HG03442 (cell line): ENCODE results near the gene C1QTNF9.
A peak's percentile ranks its signal among the peaks of the same experiment; 100 is the strongest.
"Not testable (repeated sequence)": the region's sequence is repeated elsewhere in the genome, so short reads cannot be mapped to it uniquely, and the experiment has no call there.

Experiments used
- ATAC-seq: cut with Tn5 transposase; IDR thresholded peaks from one replicate; pipeline ENCODE4 v1.9.1; 2021; ENCODE audit warnings: mild to moderate bottlenecking, moderate library complexity; ENCODE audit not compliant: unreplicated experiment

C1QTNF9 gene, protein sequence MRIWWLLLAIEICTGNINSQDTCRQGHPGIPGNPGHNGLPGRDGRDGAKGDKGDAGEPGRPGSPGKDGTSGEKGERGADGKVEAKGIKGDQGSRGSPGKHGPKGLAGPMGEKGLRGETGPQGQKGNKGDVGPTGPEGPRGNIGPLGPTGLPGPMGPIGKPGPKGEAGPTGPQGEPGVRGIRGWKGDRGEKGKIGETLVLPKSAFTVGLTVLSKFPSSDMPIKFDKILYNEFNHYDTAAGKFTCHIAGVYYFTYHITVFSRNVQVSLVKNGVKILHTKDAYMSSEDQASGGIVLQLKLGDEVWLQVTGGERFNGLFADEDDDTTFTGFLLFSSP

DNA sequence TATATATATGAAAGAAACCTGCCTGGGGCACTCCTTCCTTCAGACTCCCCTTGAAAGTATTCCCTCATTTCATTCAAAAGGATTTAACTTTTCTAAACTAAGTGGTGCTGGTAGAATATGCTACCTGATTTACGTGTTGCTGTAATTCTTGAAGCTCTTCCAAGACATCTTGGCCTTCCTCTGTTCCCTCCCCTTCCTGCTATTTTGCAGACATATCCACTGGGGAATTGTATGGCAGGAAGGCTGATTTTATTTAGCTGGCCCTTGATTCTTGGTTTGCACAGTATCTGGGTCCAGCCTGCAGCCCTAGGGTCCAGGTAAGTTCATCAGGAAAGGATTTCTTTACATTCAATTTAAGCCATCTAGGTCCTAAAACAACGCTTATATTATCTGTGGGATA is at the start of gene C1QTNF9:
Gene C1QTNF9, plus strand, starts transcription at position 281 of the 400 bp plus-strand sequence. CDS start 6,424 bp downstream, outside the sequence.
- ATAC-seq = not testable (repeated sequence)

DNA sequence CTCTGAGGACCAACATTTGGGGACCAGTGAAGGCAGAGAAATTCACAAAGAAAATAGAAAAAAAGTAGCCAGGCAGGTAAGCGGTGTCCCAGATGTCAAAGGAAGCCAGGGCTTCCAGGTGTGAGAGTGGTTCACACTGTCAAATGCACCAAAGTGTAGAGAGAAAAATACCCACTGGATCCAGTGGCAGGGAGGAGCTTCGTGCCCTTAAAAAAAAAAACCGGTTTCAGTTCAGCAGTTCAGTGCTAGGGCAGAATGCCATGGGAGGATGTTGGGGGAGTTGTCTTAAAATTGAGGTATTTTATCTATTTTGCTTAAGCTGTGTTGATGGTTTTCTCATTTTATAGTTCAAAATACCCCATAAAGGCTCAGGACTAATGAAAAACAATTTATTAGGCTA is 47.8 kb upstream of the C1QTNF9 start:
- ATAC-seq = no peak

DNA sequence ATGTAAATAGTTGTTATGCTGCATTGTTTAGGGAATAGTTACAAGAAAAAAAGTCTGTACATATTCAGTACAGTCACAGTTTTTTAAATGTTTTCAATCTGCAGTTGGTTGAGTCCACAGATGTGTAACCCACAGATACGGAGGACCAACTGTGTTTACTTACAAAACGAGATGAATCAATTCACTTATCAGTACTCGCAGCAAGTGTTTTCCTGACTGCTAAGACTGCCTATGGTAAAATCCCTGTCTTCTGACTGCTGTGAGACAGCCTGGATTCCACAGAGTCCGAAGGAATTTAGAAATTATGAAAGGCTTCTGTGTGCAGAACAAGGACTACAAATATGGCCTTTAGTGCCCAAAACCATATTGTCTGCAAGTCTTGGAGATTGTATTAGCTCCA is 45.7 kb upstream of the C1QTNF9 start:
- no peak for ATAC-seq

- ATAC-seq = peak; percentile 71
Measured at GRCh38 chr13:24264976-24265375, 44.4 kb upstream of the C1QTNF9 start.

- no peak for ATAC-seq
Measured at GRCh38 chr13:24265453-24265852, 43.9 kb upstream of the C1QTNF9 start.

DNA sequence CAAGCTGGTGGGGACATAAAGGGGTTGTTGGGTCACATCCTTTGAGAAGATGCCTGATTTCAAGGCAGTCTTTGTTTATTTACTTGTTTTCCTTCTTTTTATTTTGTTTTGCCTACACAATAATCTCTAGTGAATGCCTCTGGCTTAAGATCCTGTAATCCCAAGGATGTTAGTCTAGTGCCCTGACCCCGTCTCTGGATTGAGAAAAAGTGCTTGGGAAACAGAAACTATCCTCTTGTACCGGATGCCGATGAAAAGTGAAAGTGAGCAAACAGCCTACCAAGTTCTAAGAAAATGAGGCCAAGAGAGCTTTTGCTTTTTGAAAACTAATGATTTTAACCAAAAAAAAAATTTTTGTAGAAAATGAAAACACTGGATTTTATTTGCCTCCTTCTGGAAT is 42.1 kb upstream of the C1QTNF9 start:
- ATAC-seq = no peak

DNA sequence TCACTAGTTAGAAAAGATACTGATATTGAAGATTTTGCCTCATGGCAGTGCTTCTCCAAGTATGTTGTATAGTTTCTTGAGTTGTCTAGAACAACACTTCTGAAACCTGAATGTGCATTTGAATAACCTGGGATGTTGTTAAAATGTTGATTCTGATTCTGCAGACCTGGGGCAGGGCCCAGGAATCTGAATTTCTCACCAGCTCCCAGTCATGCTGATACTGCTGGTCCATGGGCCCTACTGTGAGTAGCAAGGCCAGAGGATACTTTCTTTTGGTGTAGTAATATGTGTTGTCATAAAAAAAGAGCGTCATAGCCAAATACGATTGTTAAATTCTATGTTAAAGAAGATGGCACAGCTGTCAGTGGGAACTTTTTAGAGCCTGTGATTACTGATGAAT is 41.6 kb upstream of the C1QTNF9 start:
- ATAC-seq = no peak

GRCh38 chr13:24269821-24270220 is 39.6 kb upstream of the C1QTNF9 start:
- ATAC-seq = no peak

GRCh38 chr13:24270639-24271141 is 38.7 kb upstream of the C1QTNF9 start:
- peak; percentile 39 for ATAC-seq

GRCh38 chr13:24271231-24271600 is 38.2 kb upstream of the C1QTNF9 start:
- no peak for ATAC-seq

DNA sequence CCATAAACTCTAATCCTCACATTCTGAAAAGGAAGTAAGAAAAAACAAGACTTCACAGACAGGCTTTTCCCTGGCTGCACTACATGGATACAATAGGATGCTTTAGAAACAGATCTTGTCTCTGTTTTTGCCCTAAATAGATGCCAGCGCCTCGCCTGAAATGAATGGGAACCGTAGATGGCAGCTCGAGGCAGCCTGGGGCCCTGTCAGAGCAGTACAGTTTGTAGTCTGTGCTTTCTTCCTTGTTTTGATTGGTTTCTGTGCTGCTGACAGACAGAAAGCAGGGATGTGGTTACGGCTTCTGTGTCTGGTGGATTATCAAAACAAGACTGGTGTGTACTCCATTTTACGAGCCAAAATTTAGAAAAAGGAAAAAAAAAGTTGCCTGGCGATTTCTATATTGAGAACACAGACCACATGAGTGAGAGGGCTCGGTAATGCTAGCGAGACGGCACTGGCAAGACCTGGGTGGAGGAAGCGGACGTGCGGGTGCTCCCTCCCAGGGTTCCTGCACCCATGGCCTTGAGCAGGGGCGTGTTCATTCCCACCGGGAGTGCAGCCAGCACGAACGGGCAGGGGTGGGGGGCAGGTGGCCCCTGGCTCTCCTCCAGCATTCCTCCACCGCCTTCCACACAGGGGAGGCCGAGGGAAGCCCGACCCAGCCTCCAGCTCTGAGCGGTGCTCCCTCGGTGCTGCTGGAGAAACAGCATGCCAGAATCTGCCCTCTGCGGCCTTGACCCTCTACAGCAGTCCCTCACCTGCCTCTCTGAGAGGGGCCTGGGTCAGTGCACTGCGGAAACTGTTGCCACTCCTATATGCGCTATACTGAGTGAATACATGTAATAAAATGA is 37.6 kb upstream of the C1QTNF9 start:
- peak; percentile 44 for ATAC-seq

DNA sequence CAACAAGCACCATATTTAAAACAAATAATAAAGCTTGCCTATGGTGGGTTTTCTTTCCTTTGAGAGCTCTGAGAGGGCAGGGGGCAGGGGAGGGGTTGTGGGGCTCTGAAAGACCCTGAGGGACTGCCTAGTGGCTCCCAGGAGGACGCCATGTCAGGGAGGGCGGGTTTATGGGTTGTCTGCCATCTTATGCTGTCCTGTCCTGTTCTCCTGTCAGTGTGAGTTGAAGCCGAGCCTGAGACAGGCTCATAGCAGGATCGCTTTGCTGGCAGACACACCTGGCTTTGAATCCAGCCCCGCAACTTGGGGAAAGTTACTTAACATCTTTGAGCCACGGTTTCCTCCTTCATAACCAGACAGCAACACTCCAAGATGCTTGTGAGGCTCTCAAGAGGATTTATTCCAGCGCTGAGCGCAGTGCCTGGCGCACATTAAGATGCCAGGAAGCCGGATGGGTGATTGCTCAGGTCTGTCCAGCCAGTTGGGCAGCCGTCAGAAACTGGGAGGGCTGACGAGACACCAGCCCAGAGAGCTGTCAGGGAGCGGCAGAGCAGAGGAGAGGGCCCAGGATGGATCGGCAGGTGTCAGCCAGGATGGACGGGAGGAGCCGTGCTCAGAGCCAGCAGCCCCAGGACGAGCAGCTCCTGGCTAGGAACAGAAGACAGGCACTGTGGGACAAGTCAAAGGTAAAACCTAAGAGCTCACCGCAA is 36.8 kb upstream of the C1QTNF9 start:
- no peak for ATAC-seq

DNA sequence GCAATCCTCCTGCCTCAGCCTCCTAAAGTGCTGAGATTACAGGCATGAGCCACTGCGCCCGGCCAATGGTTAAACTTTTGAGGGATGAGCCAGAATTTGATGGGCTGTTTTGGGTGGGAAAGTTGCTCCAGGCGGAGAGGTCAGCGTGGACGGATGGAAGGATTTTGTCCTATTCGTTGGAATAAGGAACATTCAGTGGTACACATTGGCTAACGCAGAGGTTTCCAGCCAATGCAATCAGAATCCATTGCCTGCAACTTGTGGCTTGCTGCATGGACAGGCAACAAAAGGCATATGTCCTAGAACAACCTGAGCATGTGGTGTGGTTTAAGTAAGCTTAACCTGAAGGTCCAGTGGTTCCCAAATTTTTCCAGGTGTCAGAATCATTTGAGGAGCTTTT is 35.5 kb upstream of the C1QTNF9 start:
- ATAC-seq = no peak

- ATAC-seq = peak; percentile 62
Measured at GRCh38 chr13:24274452-24275021, 34.8 kb upstream of the C1QTNF9 start.

GRCh38 chr13:24275041-24275440 is 34.3 kb upstream of the C1QTNF9 start:
- no peak for ATAC-seq

DNA sequence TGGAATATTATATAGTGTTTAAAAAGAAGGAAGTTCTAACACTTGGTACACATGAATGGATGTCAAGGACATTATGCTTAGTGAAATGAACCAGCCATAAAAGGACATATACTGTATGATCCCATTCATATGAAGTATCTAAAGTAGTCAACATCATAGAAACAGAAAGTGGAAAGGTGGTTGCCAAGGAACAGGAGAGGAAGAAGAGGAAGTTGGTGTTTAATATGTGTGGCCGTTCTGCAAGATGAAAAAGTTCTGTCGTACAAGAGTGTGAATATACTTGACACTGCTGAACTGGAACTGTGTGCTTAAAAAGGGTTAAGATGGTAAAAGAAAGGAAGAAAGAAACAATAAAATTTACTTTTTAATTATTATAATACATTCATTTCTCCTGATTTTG is 33.1 kb upstream of the C1QTNF9 start:
- no peak for ATAC-seq

- no peak for ATAC-seq
Measured at GRCh38 chr13:24276861-24277260, 32.5 kb upstream of the C1QTNF9 start.

DNA sequence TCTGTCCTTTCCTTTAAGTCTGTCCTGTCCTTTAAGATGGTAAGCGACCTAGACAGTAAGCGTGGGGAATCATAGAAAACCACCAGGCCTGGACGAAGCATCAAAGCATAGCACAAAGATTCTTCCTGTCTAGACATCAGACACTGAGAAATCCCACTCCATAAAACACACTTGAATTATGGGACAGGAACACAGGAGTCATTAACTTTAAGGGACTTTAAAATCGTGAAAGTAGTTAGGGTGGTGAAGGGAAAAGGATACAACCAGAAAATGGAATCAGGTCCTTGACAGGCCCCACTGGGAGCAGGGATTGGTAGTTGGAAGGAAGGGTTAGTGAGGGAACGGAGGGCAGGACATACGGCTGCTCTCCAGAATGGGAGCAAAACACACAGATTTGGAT is 31.6 kb upstream of the C1QTNF9 start:
- no peak for ATAC-seq

GRCh38 chr13:24279327-24280110 is 29.9 kb upstream of the C1QTNF9 start:
- no peak for ATAC-seq

- ATAC-seq = peak; percentile 70
Measured at GRCh38 chr13:24280720-24281119, 28.7 kb upstream of the C1QTNF9 start.
